Neural cell (in vitro differentiated cells): ENCODE data around the gene ARHGEF38. TPM values are rescaled to one million over a fixed set of nuclear protein-coding genes. Genes with fewer than 3 reads are reported as not detected.

Experiments
- H2AFZ ChIP-seq: fragments of 200-600, 300-800 bp; sonication (generic), shearing (Covaris generic); 2 replicates; pipeline ENCODE4 v1.6.0; 2014; ENCODE audit warnings: low read depth, mild to moderate bottlenecking, antibody characterized with exemption, low read length, moderate library complexity
- H3F3A ChIP-seq: fragments of 200-600 bp; shearing (Covaris generic); 2 replicates; pipeline ENCODE4 v1.6.1; 2016; ENCODE audit warnings: mild to moderate bottlenecking, moderate library complexity, mixed read lengths, antibody characterized with exemption, low read length; ENCODE audit not compliant: insufficient read depth, poor library complexity, severe bottlenecking
- H3K27ac ChIP-seq: fragments of 200-600, 300-800 bp; sonication (generic), shearing (Covaris generic); 2 replicates; pipeline ENCODE4 v1.5.1; 2014; ENCODE audit warnings: mild to moderate bottlenecking, low read length, moderate library complexity
- H3K27me3 ChIP-seq: fragments of 300-800, 200-600 bp; sonication (generic), shearing (Covaris generic); 2 replicates; pipeline ENCODE4 v1.6.0; 2014; ENCODE audit warnings: mild to moderate bottlenecking, low read depth, low read length, moderate library complexity; ENCODE audit not compliant: insufficient read depth
- H3K36me3 ChIP-seq: fragments of 300-800, 200-600 bp; sonication (generic), shearing (Covaris generic); 2 replicates; pipeline ENCODE4 v1.5.1; 2014; ENCODE audit warnings: mild to moderate bottlenecking, antibody characterized with exemption, low read length, moderate library complexity; ENCODE audit not compliant: insufficient read depth
- H3K4me2 ChIP-seq: fragments of 300-800, 200-600 bp; sonication (generic), shearing (Covaris generic); 2 replicates; pipeline ENCODE4 v1.6.0; 2014; ENCODE audit warnings: mild to moderate bottlenecking, low read length
- H3K4me3 ChIP-seq: fragments of 300-800, 200-600 bp; sonication (generic), shearing (Covaris generic); 2 replicates; pipeline ENCODE4 v1.5.1; 2014; ENCODE audit warnings: mild to moderate bottlenecking, low read length, moderate library complexity
- H3K79me2 ChIP-seq: fragments of 200-600 bp; shearing (Covaris generic); replicated peaks from 2 replicates; pipeline ENCODE4 v1.6.0; 2014; ENCODE audit warnings: mild to moderate bottlenecking, low read length, moderate library complexity; ENCODE audit not compliant: insufficient read depth
- H3K9ac ChIP-seq: fragments of 300-800, 200-600 bp; sonication (generic), shearing (Covaris generic); 2 replicates; pipeline ENCODE4 v1.6.1; 2016; ENCODE audit warnings: mild to moderate bottlenecking, low read length, mixed read lengths
- H3K9me2 ChIP-seq: fragments of 200-600 bp; shearing (Covaris generic); 2 replicates; pipeline ENCODE4 v1.6.1; 2016; ENCODE audit warnings: mild to moderate bottlenecking, low read length, mixed read lengths; ENCODE audit not compliant: insufficient read depth
- H3K9me3 ChIP-seq: fragments of 200-600, 300-800 bp; sonication (generic), shearing (Covaris generic); 2 replicates; pipeline ENCODE4 v1.6.1; 2016; ENCODE audit warnings: mild to moderate bottlenecking, mixed run types, low read length, moderate library complexity, mixed read lengths
- H4K20me1 ChIP-seq: fragments of 200-600 bp; shearing (Covaris generic); 2 replicates; pipeline ENCODE4 v1.6.1; 2016; ENCODE audit warnings: mild to moderate bottlenecking, mixed run types; ENCODE audit not compliant: insufficient read depth
- CTCF ChIP-seq: fragments of 450-650 bp; IDR thresholded peaks from 2 replicates; pipeline ENCODE4 v1.5.1; 2014; ENCODE audit warnings: antibody characterized with exemption, mild to moderate bottlenecking, moderate library complexity; ENCODE audit not compliant: poor library complexity, severe bottlenecking
- EP300 ChIP-seq: fragments of 450-650 bp; conservative IDR thresholded peaks from 2 replicates; pipeline ENCODE4 v1.6.1; 2014; ENCODE audit warnings: antibody characterized with exemption, mild to moderate bottlenecking, moderate library complexity; ENCODE audit not compliant: poor library complexity, severe bottlenecking
- EZH2 ChIP-seq: fragments of 200-600, 300-800 bp; shearing (Covaris generic), sonication (generic); IDR thresholded peaks from 2 replicates; pipeline ENCODE4 v1.6.1; 2014; ENCODE audit warnings: antibody characterized with exemption, low read length, borderline replicate concordance, mild to moderate bottlenecking; ENCODE audit not compliant: insufficient read depth, poor library complexity, severe bottlenecking
- MXI1 ChIP-seq: fragments of 450-650 bp; conservative IDR thresholded peaks from 2 replicates; pipeline ENCODE4 v1.6.1; 2014; ENCODE audit warnings: antibody characterized with exemption, mild to moderate bottlenecking; ENCODE audit not compliant: poor library complexity, severe bottlenecking
- POLR2AphosphoS5 ChIP-seq: IDR thresholded peaks from 2 replicates; pipeline ENCODE4 v1.6.1; 2012
- RAD21 ChIP-seq: fragments of 450-650 bp; conservative IDR thresholded peaks from 2 replicates; pipeline ENCODE4 v1.6.1; 2014; ENCODE audit warnings: antibody characterized with exemption, mild to moderate bottlenecking, moderate library complexity
- REST ChIP-seq: IDR thresholded peaks from 2 replicates; pipeline ENCODE4 v1.6.1; 2012; ENCODE audit warnings: borderline replicate concordance
- SMC3 ChIP-seq: fragments of 450-650 bp; conservative IDR thresholded peaks from 2 replicates; pipeline ENCODE4 v1.6.1; 2014; ENCODE audit warnings: antibody characterized with exemption, mild to moderate bottlenecking, moderate library complexity; ENCODE audit not compliant: poor library complexity
- TAF1 ChIP-seq: IDR thresholded peaks from 2 replicates; pipeline ENCODE4 v1.6.1; 2012; ENCODE audit warnings: low read depth
- polyA plus RNA-seq: library from polyadenylated mRNA; depleted of rRNA; stranded (reverse); fragments of >200 nt; gene quantifications from 2 replicates; pipeline ENCODE4 v1.2.3, GENCODE V29; 2014

The ARHGEF38 gene
- polyA plus RNA-seq, 1 donor from 2014 or later = not detected

GRCh38 chr4:105560421-105560848 is 8.0 kb downstream of the ARHGEF38 start:
- no peaks in the 10 kb centered on the region for H3K9me3 ChIP-seq
- H2AFZ ChIP-seq = no peak overlapping the region
- H4K20me1 ChIP-seq = no peaks in the 10 kb centered on the region
- no peak overlapping the region for H3K4me3 ChIP-seq
- H3K79me2 ChIP-seq = no peaks in the 10 kb centered on the region
- H3F3A ChIP-seq = no peaks in the 10 kb centered on the region
- H3K36me3 ChIP-seq = no peaks in the 10 kb centered on the region
- H3K9me2 ChIP-seq = no peaks in the 10 kb centered on the region
- no peak for TF ChIP-seq REST
- no peak for TF ChIP-seq POLR2AphosphoS5
- no peak for TF ChIP-seq CTCF
- TF ChIP-seq MXI1 = no peak
- no peak for TF ChIP-seq EZH2
- TF ChIP-seq SMC3 = no peak
- TF ChIP-seq EP300 = no peak
- no peak overlapping the region for H3K4me2 ChIP-seq
- no peak overlapping the region for H3K27ac ChIP-seq
- no peak overlapping the region for H3K9ac ChIP-seq
- H3K27me3 ChIP-seq = no peaks in the 10 kb centered on the region

- Histone ChIP-seq H3K27me3 (no peaks in the 10 kb centered on the region), H3K27ac (no peak overlapping the region), H3K36me3 (no peaks in the 10 kb centered on the region), H3K4me2 (no peak overlapping the region), H3K9me2 (no peaks in the 10 kb centered on the region), H4K20me1 (no peaks in the 10 kb centered on the region), H3F3A (no peaks in the 10 kb centered on the region), H2AFZ (no peak overlapping the region), H3K4me3 (no peak overlapping the region), H3K9ac (no peak overlapping the region), H3K9me3 (no peaks in the 10 kb centered on the region), H3K79me2 (no peaks in the 10 kb centered on the region)
- TF ChIP-seq TAF1 (no peak), REST (no peak), RAD21 (no peak), CTCF (no peak), POLR2AphosphoS5 (no peak), EZH2 (no peak), SMC3 (no peak)
Observed at GRCh38 chr4:105563352-105563751, 10.9 kb downstream of the ARHGEF38 start.
